Measurements from ENCODE around the gene SOX3.

Gene SOX3

DNA sequence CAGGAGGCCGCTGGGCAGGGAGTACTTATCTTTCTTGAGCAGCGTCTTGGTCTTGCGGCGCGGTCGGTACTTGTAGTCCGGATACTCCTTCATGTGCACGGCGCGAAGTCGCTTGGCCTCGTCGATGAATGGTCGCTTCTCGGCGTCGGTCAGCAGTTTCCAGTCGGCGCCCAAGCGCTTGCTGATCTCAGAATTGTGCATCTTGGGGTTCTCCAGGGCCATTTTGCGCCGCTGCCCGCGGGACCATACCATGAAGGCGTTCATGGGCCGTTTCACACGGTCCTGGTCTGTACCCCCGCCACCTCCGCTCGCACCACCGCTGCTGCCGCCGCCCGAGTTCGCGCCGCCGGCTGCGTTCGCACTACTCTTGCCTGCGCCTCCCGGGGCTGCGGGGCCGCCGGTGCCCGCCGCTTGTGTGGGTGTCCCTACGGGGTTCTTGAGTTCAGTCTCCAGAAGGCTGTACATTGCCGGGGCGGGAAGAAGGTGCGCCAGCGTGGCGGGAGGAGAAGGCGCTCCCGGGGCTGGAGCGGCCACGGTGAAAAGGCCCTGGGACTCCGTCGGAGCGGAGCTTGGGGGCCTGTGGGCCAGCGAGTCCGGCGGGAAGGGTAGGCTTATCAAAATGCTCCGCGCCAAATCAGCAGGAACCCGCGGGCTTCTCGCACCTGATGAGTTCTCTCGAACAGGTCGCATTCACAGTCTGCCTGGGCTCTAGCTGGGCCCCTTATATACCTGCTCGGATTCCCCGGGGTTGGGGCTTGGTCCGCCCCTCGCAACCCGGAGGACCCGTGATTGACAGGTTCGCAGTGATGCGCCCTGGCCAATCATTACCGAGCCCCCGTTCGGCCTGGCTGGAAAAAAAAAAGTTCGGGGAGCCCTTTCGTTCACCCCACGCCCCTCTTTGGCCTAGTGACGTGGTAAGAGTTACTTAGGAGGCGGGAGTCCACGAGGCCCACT lies at the start of gene SOX3:
TSS of gene SOX3 (minus strand) at position 699 of the 954 bp plus-strand sequence. CDS start at position 690, 9 bp downstream.
- no peak for DNase-seq (ENCODE audit: low read depth in 2 of 2)

- no peak for DNase-seq (ENCODE audit: low read depth in 2 of 2)
These were observed 44.1 kb upstream of the SOX3 start for GRCh38 chrX:140548985-140549384.

DNA sequence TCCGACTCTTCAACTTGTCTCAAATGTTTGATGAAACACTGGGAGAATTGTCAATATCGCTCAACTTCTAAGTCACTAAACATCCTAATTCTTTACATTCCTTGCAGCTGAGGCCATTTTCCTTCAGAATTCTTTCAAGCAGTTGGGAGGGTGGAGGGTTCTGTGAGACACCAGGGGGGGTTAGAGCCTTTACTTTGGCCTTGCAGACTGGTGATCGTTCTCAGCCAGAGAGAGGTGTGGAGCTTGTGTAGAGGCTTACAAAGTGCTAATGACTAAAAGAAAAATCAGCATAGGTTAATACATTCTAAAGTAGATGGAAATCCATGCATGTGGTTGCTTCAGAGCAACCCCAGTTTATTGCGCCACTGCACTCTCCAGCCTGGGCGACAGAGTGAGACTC lies 21.3 kb upstream of the SOX3 start:
- no peak for DNase-seq (ENCODE audit: low read depth in 2 of 2)

DNA sequence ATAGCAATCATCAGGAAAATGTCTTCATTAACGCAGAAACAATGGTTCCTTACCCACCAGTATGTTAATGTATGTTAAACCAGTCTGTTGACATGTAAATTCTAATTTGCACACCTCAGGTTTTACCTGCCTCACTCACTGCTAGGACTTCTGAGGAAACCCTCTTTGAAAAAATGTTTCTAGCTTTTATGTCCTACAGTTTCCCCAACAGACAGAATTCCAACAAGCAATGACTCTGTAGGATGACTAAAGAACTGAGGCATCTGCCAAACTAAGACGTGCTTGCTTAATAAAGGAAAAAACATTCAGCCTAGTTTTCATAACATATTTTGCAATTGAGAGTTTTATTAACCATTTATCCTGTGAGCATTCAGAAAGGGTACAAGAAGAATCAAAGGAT lies 20.6 kb upstream of the SOX3 start:
- no peak for DNase-seq (ENCODE audit: low read depth in 2 of 2)

DNA sequence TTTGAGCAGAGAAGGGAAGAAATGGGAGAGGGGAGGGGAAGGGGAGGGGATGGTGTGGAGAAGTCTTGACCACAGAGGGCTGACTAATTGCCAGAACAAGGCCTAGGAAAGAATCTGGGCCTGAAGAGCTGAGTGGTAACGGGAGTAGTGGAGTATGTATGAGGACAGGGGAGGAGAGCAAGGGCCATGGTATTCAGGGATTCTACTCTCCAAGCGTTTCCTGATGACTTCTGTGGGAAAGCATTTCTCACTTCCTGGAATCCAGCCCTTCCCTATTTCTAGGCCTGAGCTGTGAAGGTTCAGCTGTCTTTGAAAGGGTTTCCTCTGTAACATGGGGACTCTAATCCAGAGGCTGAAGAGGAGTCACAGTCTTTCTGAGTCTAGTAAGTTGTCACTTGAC lies 19.7 kb upstream of the SOX3 start:
- DNase-seq (ENCODE audit: low read depth in 2 of 2) = no peak

DNA sequence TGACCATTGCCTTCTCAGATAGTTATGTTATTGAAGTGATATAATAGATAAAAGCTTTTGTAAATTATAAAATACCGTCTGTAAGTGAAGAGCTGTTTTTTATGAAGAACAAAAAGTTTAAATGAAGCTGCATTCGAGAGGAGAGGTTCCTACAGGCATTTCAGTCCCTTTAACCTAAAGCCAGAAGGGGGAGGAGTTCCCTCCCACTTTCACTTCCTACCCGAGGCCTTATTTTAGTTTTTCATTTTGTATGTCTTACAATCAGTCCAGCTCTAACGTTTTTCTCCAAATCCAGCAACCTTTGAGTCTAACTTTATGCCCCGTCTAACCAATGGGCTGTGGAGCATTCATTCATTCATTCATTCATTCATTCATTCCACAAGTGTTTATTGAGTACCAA lies 16.5 kb upstream of the SOX3 start:
- no peak for DNase-seq (ENCODE audit: low read depth in 2 of 2)

DNA sequence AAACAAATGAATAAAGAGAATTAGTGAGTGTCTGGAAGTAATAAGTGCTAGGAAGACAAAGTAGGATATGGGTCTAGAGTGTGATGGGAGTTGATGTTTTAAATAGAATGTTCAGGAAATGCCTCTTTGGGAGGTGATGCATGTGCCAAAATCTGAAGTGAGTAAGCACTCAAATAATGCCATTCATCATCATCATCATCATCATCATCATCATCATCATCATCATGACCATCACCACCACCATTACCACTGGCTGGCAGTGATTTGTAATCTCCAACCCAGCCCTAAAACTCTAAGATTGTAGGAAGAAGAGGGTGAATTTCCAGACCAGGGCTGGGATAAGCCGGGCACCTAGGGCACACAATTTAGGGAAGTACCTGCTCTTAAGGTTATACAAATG lies 9.7 kb upstream of the SOX3 start:
- no peak for DNase-seq (ENCODE audit: low read depth in 2 of 2)

- no peak for DNase-seq (ENCODE audit: low read depth in 2 of 2)
These were observed 6.0 kb upstream of the SOX3 start for GRCh38 chrX:140510895-140511295.

DNA sequence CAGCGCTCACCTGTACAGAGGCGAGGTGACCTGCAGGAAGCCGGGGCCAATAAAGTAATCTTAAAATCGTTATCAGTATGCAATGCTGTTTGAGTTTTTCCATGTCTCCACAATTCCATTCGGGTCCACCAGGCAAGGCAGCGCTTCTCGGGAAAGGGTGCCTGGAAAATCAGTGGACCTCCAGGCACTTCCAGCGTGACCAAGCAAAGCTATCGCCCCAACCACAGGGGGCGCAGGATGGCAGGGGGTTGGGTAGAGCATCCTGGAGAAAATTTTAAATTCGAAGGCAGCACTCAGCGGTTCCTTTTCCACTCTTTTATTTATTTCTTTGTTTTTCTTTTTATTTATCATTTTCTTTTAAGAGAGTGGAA lies 5.4 kb upstream of the SOX3 start:
- DNase-seq (ENCODE audit: low read depth in 2 of 2) = no peak

- no peak for DNase-seq (ENCODE audit: low read depth in 2 of 2)
These were observed 4.8 kb upstream of the SOX3 start for GRCh38 chrX:140509468-140510305.

GRCh38 chrX:140508958-140509357 lies 4.1 kb upstream of the SOX3 start:
- DNase-seq (ENCODE audit: low read depth in 2 of 2) = no peak

DNA sequence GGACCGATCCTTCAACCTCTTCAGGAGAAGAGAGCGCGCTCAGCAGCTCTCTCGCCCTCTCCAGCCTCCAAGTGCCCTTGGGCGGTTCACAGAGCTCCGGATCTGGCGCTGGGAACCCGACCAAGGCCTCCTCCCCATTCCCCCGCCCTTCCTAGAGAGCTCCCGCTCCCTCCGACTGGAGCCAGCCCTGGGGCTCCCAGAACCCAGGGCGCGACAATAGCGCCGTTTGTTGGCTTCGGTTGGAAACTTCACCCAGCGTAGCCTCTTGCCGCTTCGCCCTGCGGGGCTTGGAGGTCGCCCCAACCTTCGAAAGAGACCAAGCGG lies 3.1 kb upstream of the SOX3 start:
- no peak for DNase-seq (ENCODE audit: low read depth in 2 of 2)

DNA sequence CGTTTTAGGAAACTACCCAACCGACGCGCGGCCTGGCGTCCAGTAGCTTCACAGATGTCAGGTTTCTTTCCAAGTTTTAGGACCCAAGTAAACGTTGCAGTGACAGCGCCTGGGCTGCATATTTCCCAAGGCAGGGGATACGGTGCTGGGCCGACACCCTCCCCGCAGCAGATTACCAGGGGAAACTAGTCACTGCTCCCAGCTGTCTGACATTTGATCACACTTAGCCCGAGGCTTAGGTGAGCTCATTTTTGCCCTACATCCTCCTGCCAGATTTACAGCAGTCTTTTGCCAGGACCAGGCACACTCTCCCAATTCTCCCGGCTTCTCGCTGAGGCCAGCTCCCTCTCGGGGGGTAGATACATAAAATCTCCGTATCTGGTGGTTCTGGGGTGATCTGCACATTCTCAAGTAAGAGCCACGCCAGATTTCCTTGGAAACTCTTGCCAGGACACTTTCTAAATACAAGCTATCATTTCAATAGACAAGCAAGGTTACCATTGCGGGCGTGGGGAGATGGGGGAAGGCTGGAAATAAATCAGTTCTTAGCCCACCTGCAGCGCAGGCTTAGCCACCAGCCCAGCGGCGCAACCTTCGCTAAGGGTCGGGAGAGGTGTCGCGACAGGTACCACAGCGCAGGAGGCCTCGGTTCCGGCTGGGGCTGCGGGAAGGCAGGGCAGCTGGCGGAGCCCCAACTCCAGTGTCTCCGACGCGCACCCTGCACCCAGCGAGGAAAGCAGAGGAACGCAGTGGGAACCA lies 2.5 kb upstream of the SOX3 start:
- DNase-seq (ENCODE audit: low read depth in 2 of 2) = no peak

GRCh38 chrX:140505421-140506337 lies 810 bp upstream of the SOX3 start:
- no peak for DNase-seq (ENCODE audit: low read depth in 2 of 2)

DNA sequence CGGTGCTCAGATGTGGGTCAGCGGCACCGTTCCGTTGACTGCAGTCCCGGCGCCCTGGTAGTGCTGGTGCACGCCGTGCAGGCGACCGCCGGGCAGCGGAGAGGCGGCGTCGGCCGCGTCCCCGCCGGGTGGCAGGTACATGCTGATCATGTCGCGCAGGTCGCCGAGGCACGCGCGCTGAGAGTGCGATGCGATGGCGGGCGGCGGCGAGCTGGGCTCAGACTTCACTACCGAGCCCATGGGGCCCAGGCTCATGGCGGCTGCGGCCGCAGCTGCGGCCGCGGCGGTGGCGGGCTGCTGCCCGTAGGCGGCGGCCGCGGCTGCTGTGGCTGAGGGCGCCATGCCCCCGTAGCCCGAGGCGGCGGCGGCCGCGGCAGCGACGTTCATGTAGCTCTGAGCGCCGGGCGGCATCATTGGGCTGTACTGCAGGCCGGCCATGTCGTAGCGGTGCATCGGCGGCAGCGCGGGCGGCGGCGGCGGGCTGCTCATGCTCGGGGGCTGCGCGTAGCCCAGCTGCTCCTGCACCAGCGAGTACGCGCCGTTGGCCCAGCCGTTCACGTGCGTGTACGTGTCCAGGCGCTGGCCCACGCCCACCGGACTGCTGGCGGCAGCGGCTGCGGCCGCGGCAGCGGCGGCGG lies 1.0 kb downstream of the SOX3 start:
- DNase-seq (ENCODE audit: low read depth in 2 of 2) = no peak

DNA sequence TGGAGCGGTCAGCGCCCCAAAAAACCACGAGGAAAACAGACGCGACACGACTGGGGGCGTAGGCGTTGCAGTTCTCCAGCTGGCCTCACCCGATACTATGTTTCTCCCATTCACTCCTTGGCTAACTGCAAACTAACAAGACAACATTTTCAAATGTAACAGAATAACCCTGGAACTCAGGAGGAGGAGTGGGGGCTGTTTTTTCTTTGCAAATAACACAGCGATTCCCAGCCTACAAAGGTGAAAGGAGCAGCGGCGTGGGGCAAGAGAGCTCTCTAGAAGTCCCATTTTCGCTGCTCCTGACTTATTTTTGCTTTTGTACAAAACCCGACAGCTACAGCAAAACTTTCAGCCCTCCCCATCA lies 1.6 kb downstream of the SOX3 start:
- DNase-seq (ENCODE audit: low read depth in 2 of 2) = no peak

- DNase-seq (ENCODE audit: low read depth in 2 of 2) = no peak
These were observed 2.2 kb downstream of the SOX3 start for GRCh38 chrX:140502491-140503237.

GRCh38 chrX:140501940-140502468 lies 2.9 kb downstream of the SOX3 start:
- DNase-seq (ENCODE audit: low read depth in 2 of 2) = no peak

DNA sequence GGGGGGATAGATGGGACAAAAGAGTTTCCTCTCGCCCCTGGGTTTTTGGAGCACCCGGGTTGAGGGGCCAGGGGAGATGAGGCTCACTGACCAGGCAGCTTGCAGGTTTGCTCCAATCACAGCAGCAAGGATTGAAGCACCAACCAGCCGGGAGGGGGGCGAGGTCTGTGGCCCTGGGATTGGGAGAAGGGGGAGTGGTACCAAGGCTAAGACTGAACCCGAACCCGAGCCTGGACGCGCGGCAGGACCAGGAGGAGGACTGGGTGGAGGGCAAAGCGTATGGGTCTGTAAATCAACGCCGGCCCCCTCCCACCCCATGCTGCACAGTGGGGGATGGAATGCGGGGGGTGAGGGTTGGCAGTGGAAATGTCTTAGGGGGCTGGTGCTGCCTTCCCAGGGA lies 3.5 kb downstream of the SOX3 start:
- no peak for DNase-seq (ENCODE audit: low read depth in 2 of 2)

GRCh38 chrX:140500441-140500840 lies 4.4 kb downstream of the SOX3 start:
- DNase-seq (ENCODE audit: low read depth in 2 of 2) = no peak
